KOPT-K1 (cell line): ENCODE data around the gene RNF13.
"Not testable (repeated sequence)": the region's sequence is repeated elsewhere in the genome, so short reads cannot be mapped to it uniquely, and the experiment has no call there.

Experiments used
- H3K27ac ChIP-seq: fragments of 200-600 bp; sonication (generic); 2 replicates; pipeline ENCODE4 v1.5.1; 2016; ENCODE audit warnings: antibody characterized with exemption, mild to moderate bottlenecking, low read depth, low read length; ENCODE audit not compliant: poor library complexity, severe bottlenecking
- H3K36me3 ChIP-seq: fragments of 200-600 bp; sonication (generic); 2 replicates; pipeline ENCODE4 v1.5.1; 2017; ENCODE audit warnings: antibody characterized with exemption, mild to moderate bottlenecking, low read length, moderate library complexity; ENCODE audit not compliant: insufficient read depth
- H3K9me3 ChIP-seq: fragments of 200-600 bp; sonication (generic); 2 replicates; pipeline ENCODE4 v1.5.1; 2017; ENCODE audit warnings: antibody characterized with exemption, low read length, mild to moderate bottlenecking; ENCODE audit not compliant: insufficient read depth, poor library complexity, severe bottlenecking

RNF13 gene

GRCh38 chr3:149884848-149885247, 71.8 kb downstream of the RNF13 start:
- H3K27ac ChIP-seq, H3K36me3 ChIP-seq: not testable (repeated sequence)
- peaks cover 10% of the 10 kb centered on the region for H3K9me3 ChIP-seq

GRCh38 chr3:149886957-149887356, 73.9 kb downstream of the RNF13 start:
- Histone ChIP-seq H3K36me3 (peaks cover 7% of the 10 kb centered on the region; the same call in 1 of the 2 replicates), H3K9me3 (peaks cover 10% of the 10 kb centered on the region)

GRCh38 chr3:149891621-149892020, 78.6 kb downstream of the RNF13 start:
- Histone ChIP-seq H3K36me3 (peaks cover 7% of the 10 kb centered on the region; the same call in 1 of the 2 replicates), H3K27ac (no peak overlapping the region), H3K9me3 (no peaks in the 10 kb centered on the region)

More at GRCh38 chr3:149886957-149887356, 73.9 kb downstream of the RNF13 start:
- no peak overlapping the region for H3K27ac ChIP-seq

- Histone ChIP-seq H3K9me3 (no peaks in the 10 kb centered on the region), H3K36me3 (peaks cover 4% of the 10 kb centered on the region; the same call in 1 of the 2 replicates), H3K27ac (no peak overlapping the region)
Observed at GRCh38 chr3:149892371-149892770, 79.4 kb downstream of the RNF13 start.

GRCh38 chr3:149894205-149894604, 81.2 kb downstream of the RNF13 start:
- Histone ChIP-seq H3K9me3 (no peaks in the 10 kb centered on the region), H3K27ac (no peak overlapping the region), H3K36me3 (peaks cover 5% of the 10 kb centered on the region; the same call in 1 of the 2 replicates)

- H3K9me3 ChIP-seq: no peaks in the 10 kb centered on the region
- no peak overlapping the region for H3K27ac ChIP-seq
- H3K36me3 ChIP-seq: peaks cover 5% of the 10 kb centered on the region; the same call in 1 of the 2 replicates
Observed at GRCh38 chr3:149895339-149895738, 82.3 kb downstream of the RNF13 start.

- Histone ChIP-seq H3K27ac (no peak overlapping the region), H3K36me3 (peaks cover 5% of the 10 kb centered on the region; the same call in 1 of the 2 replicates), H3K9me3 (no peaks in the 10 kb centered on the region)
Observed at GRCh38 chr3:149895769-149896168, 82.8 kb downstream of the RNF13 start.

GRCh38 chr3:149898771-149899170, 85.8 kb downstream of the RNF13 start:
- Histone ChIP-seq H3K9me3 (no peaks in the 10 kb centered on the region), H3K27ac (no peak overlapping the region), H3K36me3 (peaks cover 5% of the 10 kb centered on the region; the same call in 1 of the 2 replicates)

- no peak overlapping the region for H3K27ac ChIP-seq
Observed at GRCh38 chr3:149900322-149900721, 87.3 kb downstream of the RNF13 start.

GRCh38 chr3:149901770-149902169, 88.8 kb downstream of the RNF13 start:
- Histone ChIP-seq H3K36me3 (peaks cover 5% of the 10 kb centered on the region; the same call in 1 of the 2 replicates), H3K27ac (no peak overlapping the region), H3K9me3 (no peaks in the 10 kb centered on the region)

More at GRCh38 chr3:149900322-149900721, 87.3 kb downstream of the RNF13 start:
- Histone ChIP-seq H3K9me3 (no peaks in the 10 kb centered on the region), H3K36me3 (peaks cover 5% of the 10 kb centered on the region; the same call in 1 of the 2 replicates)

GRCh38 chr3:149902498-149903139, 89.6 kb downstream of the RNF13 start:
- H3K27ac ChIP-seq: no peak overlapping the region
- no peaks in the 10 kb centered on the region for H3K9me3 ChIP-seq
- peaks cover under 1% of the 10 kb centered on the region; the same call in 1 of the 2 replicates for H3K36me3 ChIP-seq

- H3K36me3 ChIP-seq: no peaks in the 10 kb centered on the region
- no peak overlapping the region for H3K27ac ChIP-seq
Observed at GRCh38 chr3:149906036-149906435, 93.0 kb downstream of the RNF13 start.

GRCh38 chr3:149908424-149908957, 95.5 kb downstream of the RNF13 start:
- no peaks in the 10 kb centered on the region for H3K9me3 ChIP-seq
- no peaks in the 10 kb centered on the region for H3K36me3 ChIP-seq
- H3K27ac ChIP-seq: no peak overlapping the region

More at GRCh38 chr3:149906036-149906435, 93.0 kb downstream of the RNF13 start:
- no peaks in the 10 kb centered on the region for H3K9me3 ChIP-seq

GRCh38 chr3:149909923-149910322, 96.9 kb downstream of the RNF13 start:
- Histone ChIP-seq H3K9me3 (no peaks in the 10 kb centered on the region), H3K36me3 (no peaks in the 10 kb centered on the region), H3K27ac (no peak overlapping the region)

GRCh38 chr3:149917124-149917667, 104.2 kb downstream of the RNF13 start:
- Histone ChIP-seq H3K9me3 (no peaks in the 10 kb centered on the region), H3K36me3 (peaks cover 7% of the 10 kb centered on the region), H3K27ac (no peak overlapping the region)
